Tibial artery (tissue), 4 donors: ENCODE results near the gene NSL1.

ENCODE experiments used
- DNase-seq, 2 donors: peaks; one replicate each; pipeline ENCODE4 v3.0.0-alpha.2; 2019
- H3K27ac ChIP-seq, 2 donors: fragments of 200-600 bp; sonication (generic) in 1 of 2; 1 replicate in 1 of 2; 2 replicates in 1 of 2; pipeline ENCODE4 v1.5.1; 2018 to 2019; ENCODE audit warnings: mild to moderate bottlenecking in 1 of 2
- H3K27me3 ChIP-seq, 2 donors: fragments of 200-600 bp; sonication (generic) in 1 of 2; one replicate each; pipeline versions ENCODE4 v1.5.1 to v1.6.0; 2016 to 2019
- H3K36me3 ChIP-seq, 3 donors: fragments of 200-600 bp; sonication (generic) in 2 of 3; one replicate each; pipeline ENCODE4 v1.5.1; 2016 to 2019; ENCODE audit warnings: mild to moderate bottlenecking in 2 of 3
- H3K4me1 ChIP-seq, 4 donors: fragments of 200-600 bp; sonication (generic) in 2 of 4; 1 replicate in 3 of 4; 2 replicates in 1 of 4; pipeline ENCODE4 v1.5.1; 2016 to 2019
- H3K4me3 ChIP-seq, 2 donors: fragments of 200-600 bp; sonication (generic) in 1 of 2; 1 replicate in 1 of 2; 2 replicates in 1 of 2; pipeline ENCODE4 v1.5.1; 2018 to 2019; ENCODE audit warnings: mild to moderate bottlenecking in 2 of 2
- H3K9me3 ChIP-seq, 3 donors: fragments of 200-600 bp; sonication (generic) in 1 of 3; one replicate each; pipeline ENCODE4 v1.5.1; 2016 to 2019
- intact Hi-C: fragments of 100-400 bp; cut with DNase I; formaldehyde crosslinking; loops from one replicate; pipeline ENCODE4 v1.15.0; 2023; ENCODE audit warnings: low total_unique reads
- TF ChIP-seq, protein P1 (sequence below), 2 experiments: fragments of 200-600 bp in 1 of 2; fragments of 450-650 bp in 1 of 2; IDR thresholded peaks; one replicate each; pipeline ENCODE4 v1.5.1; 2017 to 2019; ENCODE audit warnings: antibody characterized with exemption in 2 of 2, mild to moderate bottlenecking in 1 of 2, moderate library complexity in 1 of 2

The NSL1 gene

DNA sequence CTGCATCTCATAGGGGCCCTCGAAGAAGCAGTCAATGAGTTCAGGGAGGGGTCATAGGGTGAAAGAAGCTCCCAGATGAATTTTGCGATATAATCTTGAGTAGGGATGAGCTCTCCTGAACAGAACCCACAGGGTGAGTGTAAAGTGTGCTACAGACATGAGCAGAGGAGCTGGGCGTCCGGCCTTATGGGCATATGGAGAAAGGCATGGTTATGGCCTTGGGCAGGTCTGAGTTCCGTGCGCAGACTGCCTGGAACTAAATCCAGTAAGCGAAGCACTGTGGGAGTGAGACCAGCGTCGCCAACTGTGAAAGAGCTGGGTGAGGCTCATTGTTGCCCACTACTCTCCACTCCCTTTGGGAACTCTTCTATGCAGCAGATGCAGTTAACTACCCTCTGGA is 28.7 kb downstream of the NSL1 start:
- TF ChIP-seq, protein P1, sequence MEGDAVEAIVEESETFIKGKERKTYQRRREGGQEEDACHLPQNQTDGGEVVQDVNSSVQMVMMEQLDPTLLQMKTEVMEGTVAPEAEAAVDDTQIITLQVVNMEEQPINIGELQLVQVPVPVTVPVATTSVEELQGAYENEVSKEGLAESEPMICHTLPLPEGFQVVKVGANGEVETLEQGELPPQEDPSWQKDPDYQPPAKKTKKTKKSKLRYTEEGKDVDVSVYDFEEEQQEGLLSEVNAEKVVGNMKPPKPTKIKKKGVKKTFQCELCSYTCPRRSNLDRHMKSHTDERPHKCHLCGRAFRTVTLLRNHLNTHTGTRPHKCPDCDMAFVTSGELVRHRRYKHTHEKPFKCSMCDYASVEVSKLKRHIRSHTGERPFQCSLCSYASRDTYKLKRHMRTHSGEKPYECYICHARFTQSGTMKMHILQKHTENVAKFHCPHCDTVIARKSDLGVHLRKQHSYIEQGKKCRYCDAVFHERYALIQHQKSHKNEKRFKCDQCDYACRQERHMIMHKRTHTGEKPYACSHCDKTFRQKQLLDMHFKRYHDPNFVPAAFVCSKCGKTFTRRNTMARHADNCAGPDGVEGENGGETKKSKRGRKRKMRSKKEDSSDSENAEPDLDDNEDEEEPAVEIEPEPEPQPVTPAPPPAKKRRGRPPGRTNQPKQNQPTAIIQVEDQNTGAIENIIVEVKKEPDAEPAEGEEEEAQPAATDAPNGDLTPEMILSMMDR (IDR thresholded peaks at IDR 0.05) = no peak
- H3K36me3 ChIP-seq = peaks cover 0 to 13% (median 10%) of the 10 kb centered on the region in 3 donors

DNA sequence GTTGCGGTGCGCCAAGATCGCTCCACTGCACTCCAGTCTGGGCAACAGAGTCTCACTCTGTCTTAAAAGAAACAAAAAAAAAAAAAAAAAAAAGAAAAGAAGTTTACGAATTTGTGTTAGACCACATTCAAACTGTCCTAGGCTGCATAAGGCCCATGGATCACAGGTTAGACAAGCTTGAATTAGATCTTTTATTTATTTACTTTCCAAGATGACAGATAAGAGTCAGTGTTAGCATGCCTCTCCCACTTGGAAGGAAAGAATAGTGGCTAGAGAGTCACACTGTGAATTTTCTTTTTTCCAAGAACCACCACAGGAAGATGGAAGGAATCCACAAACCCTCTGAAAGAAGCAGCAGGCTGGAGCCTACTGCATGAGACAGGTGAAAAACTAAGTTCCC is 29.3 kb downstream of the NSL1 start:
- no peak overlapping the region for H3K4me3 ChIP-seq
- intact Hi-C loops = no loop called here

More for the DNA sequence above, 28.7 kb downstream of the NSL1 start:
- no peaks in the 10 kb centered on the region for H3K27me3 ChIP-seq
- DNase-seq = no peak
- no peaks in the 10 kb centered on the region for H3K9me3 ChIP-seq
- no peak overlapping the region for H3K27ac ChIP-seq
- H3K4me1 ChIP-seq = peaks cover 0 to 3% (median 1%) of the 10 kb centered on the region in 4 donors
- no peak overlapping the region for H3K4me3 ChIP-seq
- intact Hi-C loops = no loop called here

DNA sequence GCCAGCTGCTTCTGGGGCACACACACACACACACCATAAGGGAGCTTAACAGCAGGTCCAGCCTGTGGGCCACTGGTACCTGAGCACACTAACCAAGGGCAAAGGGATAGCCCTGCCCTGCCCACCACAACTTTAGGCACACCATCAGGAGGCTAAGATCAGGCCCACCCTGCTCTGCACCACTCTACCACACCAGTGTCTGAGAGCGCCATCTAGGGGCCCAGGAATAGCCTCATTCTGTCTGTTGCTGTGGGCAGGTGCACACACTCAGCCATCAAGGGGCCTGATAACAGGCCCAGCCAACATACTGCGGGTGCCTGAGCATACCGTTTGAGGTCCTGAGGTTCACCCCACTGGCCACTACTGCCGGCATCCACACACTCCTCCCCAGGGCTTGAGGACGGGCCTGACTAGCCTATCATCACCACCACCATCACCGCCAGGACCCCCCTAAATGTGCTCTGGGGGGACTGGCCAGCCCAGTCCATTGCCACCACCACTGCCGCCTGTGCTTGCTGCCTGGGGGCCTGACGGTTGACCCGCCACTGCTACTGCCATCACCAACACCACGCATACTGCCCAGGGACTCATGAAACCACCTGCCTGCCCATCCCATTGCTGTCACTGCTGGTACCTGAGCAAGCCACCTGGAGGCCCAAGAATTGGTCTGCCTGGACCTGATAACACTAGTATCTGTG is 31.3 kb downstream of the NSL1 start:
- H3K27me3 ChIP-seq = no peaks in the 10 kb centered on the region
- H3K4me3 ChIP-seq = no peak overlapping the region
- TF ChIP-seq, protein P1 (IDR thresholded peaks at IDR 0.05) = no peak
- peaks cover 0 to 3% (median 1%) of the 10 kb centered on the region in 4 donors for H3K4me1 ChIP-seq
- peaks cover 0 to 8% (median 4%) of the 10 kb centered on the region in 3 donors for H3K36me3 ChIP-seq
- intact Hi-C loops = no loop called here
- no peak for DNase-seq
- H3K27ac ChIP-seq = no peak overlapping the region
- H3K9me3 ChIP-seq = no peaks in the 10 kb centered on the region

More for the DNA sequence above, 29.3 kb downstream of the NSL1 start:
- H3K4me1 ChIP-seq = peaks cover 0 to 3% (median 1%) of the 10 kb centered on the region in 4 donors
- H3K27ac ChIP-seq = no peak overlapping the region
- no peaks in the 10 kb centered on the region for H3K27me3 ChIP-seq
- H3K36me3 ChIP-seq = peaks cover 0 to 13% (median 10%) of the 10 kb centered on the region in 3 donors
- no peak for DNase-seq
- TF ChIP-seq, protein P1 (IDR thresholded peaks at IDR 0.05) = no peak
- H3K9me3 ChIP-seq = no peaks in the 10 kb centered on the region

DNA sequence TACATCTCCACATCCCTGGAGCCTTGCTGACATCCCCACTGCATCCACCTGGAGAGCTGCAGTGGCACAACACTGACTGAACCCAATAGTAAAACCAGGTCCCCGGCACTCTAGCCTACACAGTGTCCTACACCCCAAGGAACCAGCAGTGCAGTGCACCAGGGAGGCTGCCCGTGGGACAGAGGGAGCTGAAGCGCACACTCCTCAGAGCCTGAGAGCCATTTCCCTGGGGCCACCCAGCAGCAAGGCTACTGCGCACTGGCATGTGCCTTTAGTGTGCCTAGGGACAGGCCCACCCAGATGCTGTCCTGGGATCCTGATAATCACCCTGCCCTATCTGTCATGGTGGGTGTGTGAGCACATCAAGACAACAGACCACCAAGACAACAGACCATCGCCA is 31.9 kb downstream of the NSL1 start:
- intact Hi-C loops = no loop called here
- H3K9me3 ChIP-seq = no peaks in the 10 kb centered on the region
- peaks cover 0 to 8% (median 4%) of the 10 kb centered on the region in 3 donors for H3K36me3 ChIP-seq
- H3K4me3 ChIP-seq = no peak overlapping the region
- H3K27ac ChIP-seq = no peak overlapping the region
- peaks cover 0 to 3% (median 1%) of the 10 kb centered on the region in 4 donors for H3K4me1 ChIP-seq
- no peaks in the 10 kb centered on the region for H3K27me3 ChIP-seq
- TF ChIP-seq, protein P1 (IDR thresholded peaks at IDR 0.05) = no peak
- no peak for DNase-seq

DNA sequence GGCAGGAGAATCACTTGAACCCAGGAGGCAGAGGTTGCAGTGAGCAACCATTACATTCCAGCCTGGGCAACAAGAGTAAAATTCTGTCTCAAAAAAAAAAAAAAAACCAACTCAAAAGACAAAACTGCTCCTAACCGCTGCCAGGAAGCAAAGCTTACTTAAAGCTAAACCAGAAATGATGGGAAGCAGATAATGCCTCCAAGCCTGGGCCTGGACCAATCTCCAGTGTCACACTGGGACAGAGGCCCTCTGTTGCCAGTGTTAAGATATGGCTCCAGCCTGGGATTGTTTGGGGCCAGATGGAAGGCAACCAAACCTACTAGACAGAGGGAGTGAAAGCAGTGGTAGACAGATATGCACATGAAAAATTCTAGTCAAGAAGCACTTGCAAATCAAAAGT is 36.9 kb downstream of the NSL1 start:
- intact Hi-C loops = no loop called here
- DNase-seq = no peak
- Histone ChIP-seq H3K9me3 (no peaks in the 10 kb centered on the region), H3K27ac (no peak overlapping the region), H3K27me3 (no peaks in the 10 kb centered on the region), H3K4me3 (no peak overlapping the region), H3K36me3 (no peaks in the 10 kb centered on the region), H3K4me1 (peaks cover 0 to 24% (median 0%) of the 10 kb centered on the region in 4 donors)
- TF ChIP-seq, protein P1 (IDR thresholded peaks at IDR 0.05) = no peak
